RWPE1 (cell line): Measurements from ENCODE around the gene RBMY1J.
"Not testable (repeated sequence)": the region's sequence is repeated elsewhere in the genome, so short reads cannot be mapped to it uniquely, and the experiment has no call there.

Source experiments
- CTCF ChIA-PET: fragments of 350-600 bp; sonication (Branson Sonifier 250); formaldehyde crosslinking; extraction: SDS; loops from one replicate; lab custom pipeline; 2021; lab: Yijun Ruan, JAX
- POLR2A ChIA-PET: fragments of 400-600 bp; formaldehyde crosslinking; extraction: SDS; loops from one replicate; lab custom pipeline; 2020; ENCODE audit warnings: antibody characterized with exemption; ENCODE audit not compliant: low non-redundant PET; lab: Yijun Ruan, JAX
- DNase-seq: peaks from one replicate; pipeline ENCODE4 v3.0.0; 2012; ENCODE audit warnings: low spot score
- H3K27ac ChIP-seq: fragments of 450-650 bp; 2 replicates; pipeline ENCODE4 v1.5.1; 2017
- TF ChIP-seq, protein P1 (sequence below): fragments of 450-650 bp; conservative IDR thresholded peaks from 2 replicates; pipeline ENCODE4 v1.5.1; 2017; ENCODE audit warnings: low read depth, mild to moderate bottlenecking

The RBMY1J gene

DNA sequence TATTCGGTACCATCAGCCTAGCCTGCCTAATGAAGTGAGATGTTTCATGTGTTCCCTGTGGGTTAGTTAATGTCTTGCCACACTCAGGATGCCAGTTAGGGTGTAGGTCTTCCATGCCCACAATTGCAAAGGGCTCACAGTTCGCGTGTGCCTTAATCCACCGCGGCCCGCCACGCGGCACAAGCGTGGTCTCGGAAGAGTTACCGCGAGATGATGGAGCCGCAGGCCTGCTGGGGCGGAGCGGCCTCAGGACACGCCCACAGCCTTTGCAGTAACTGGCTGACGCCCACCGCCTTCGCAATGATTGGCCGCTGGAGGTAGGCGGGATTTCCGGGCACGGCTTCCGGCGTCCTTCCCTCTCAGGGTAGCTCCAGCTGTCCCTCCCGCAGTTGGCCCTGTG lies at the start of gene RBMY1J:
TSS of gene RBMY1J (plus strand) at position 301 of the 400 bp plus-strand sequence. CDS start 2,038 bp downstream, outside the sequence.
- DNase-seq, CTCF ChIA-PET, H3K27ac ChIP-seq, POLR2A ChIA-PET: not testable (repeated sequence)

DNA sequence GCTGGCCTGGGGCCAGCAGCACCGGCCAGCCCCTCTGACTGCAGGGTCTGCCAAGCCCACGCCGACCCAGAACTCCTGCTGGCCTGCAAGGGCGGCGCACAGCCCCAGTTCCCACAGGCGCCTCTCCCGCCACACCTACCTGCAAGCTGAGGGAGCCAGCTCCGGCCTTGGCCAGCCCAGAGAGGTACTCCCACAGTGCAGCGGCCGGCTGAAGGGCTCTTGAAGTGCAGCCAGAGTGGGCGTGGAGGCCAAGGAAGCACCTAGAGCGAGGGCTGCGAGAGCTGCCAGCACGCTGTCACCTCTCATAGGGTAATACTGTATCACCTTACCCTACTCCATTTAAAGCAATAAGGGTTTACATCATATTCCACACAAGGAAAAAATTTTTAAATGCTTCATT lies 35.8 kb upstream of the RBMY1J start:
- ChIA-PET POLR2A (no interaction called here), CTCF (no interaction called here)
- no peak for DNase-seq
- H3K27ac ChIP-seq, result no peak overlapping the region
- TF ChIP-seq, protein P1, sequence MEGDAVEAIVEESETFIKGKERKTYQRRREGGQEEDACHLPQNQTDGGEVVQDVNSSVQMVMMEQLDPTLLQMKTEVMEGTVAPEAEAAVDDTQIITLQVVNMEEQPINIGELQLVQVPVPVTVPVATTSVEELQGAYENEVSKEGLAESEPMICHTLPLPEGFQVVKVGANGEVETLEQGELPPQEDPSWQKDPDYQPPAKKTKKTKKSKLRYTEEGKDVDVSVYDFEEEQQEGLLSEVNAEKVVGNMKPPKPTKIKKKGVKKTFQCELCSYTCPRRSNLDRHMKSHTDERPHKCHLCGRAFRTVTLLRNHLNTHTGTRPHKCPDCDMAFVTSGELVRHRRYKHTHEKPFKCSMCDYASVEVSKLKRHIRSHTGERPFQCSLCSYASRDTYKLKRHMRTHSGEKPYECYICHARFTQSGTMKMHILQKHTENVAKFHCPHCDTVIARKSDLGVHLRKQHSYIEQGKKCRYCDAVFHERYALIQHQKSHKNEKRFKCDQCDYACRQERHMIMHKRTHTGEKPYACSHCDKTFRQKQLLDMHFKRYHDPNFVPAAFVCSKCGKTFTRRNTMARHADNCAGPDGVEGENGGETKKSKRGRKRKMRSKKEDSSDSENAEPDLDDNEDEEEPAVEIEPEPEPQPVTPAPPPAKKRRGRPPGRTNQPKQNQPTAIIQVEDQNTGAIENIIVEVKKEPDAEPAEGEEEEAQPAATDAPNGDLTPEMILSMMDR, result no peak

DNA sequence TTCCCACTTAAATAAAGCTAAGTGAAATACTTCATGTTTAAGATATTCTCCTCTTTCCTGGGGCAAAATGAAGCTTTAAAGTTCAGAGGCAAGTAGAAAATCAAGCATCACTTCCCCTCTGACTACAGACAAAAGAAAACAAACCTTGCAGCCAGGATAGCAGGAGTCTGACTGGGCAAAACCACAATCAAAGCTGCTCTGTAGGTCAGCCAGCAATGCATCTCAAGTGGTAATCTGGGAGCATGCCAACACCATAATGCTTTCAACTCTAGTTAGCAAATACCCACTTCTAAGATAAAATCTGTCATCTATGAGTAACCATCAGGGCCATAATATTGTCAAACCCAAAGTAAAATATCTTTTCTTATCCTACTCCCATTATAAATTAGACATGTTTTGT lies 32.6 kb upstream of the RBMY1J start:
- POLR2A ChIA-PET, result no interaction called here
- DNase-seq, result no peak
- no peak overlapping the region for H3K27ac ChIP-seq
- CTCF ChIA-PET, result no interaction called here
- TF ChIP-seq, protein P1, result no peak

DNA sequence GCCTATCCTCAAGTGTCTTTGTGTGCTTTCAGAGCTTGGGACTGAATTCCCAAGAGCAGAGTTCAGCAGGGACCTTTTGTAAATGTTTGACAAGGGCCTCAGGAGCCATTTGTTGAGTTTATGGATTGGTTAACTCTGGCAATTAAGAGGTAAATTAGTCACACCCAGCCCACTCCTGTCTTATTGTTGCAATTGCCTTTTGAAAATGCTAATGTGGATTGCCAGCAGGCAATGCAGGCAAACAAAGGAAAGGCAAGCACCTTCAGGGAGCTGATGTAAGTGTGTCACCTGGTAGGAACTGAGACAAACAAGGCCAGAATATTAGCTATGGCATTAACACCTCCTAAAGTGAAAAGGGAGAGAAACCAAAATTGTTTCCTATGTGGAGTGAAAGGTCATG lies 29.7 kb upstream of the RBMY1J start:
- TF ChIP-seq, protein P1, result no peak
- no peak overlapping the region for H3K27ac ChIP-seq
- no peak for DNase-seq
- ChIA-PET POLR2A (no interaction called here), CTCF (no interaction called here)

- CTCF ChIA-PET, POLR2A ChIA-PET: not testable (repeated sequence)
Observed at GRCh38 chrY:22444718-22445396, 41.6 kb downstream of the RBMY1J start.

GRCh38 chrY:22455522-22455921 lies 52.3 kb downstream of the RBMY1J start:
- DNase-seq, H3K27ac ChIP-seq, CTCF ChIA-PET, POLR2A ChIA-PET: not testable (repeated sequence)

More at GRCh38 chrY:22444718-22445396, 41.6 kb downstream of the RBMY1J start:
- not testable (repeated sequence) for H3K27ac ChIP-seq, DNase-seq

DNA sequence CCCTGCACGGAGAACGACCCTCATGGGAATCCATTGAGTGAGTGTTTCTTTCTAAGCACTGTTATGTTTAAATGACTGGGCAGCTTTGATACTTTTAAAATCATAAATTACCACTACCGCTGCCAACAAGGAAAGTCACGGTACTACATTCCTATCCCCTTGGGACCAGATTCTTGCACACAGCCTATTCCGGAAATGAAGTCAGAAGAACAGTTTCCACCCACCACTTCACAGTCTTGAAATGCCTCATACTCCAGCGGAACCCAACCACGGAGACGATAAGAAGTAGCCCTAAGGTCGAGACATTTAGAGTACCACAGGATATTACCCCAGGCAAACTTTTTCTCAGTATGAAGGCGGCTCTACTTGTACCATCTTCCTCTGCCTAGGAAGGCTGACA lies 58.8 kb downstream of the RBMY1J start:
- DNase-seq, H3K27ac ChIP-seq, POLR2A ChIA-PET, CTCF ChIA-PET: not testable (repeated sequence)
